ENCODE data around the gene STAM2.

Gene STAM2

DNA sequence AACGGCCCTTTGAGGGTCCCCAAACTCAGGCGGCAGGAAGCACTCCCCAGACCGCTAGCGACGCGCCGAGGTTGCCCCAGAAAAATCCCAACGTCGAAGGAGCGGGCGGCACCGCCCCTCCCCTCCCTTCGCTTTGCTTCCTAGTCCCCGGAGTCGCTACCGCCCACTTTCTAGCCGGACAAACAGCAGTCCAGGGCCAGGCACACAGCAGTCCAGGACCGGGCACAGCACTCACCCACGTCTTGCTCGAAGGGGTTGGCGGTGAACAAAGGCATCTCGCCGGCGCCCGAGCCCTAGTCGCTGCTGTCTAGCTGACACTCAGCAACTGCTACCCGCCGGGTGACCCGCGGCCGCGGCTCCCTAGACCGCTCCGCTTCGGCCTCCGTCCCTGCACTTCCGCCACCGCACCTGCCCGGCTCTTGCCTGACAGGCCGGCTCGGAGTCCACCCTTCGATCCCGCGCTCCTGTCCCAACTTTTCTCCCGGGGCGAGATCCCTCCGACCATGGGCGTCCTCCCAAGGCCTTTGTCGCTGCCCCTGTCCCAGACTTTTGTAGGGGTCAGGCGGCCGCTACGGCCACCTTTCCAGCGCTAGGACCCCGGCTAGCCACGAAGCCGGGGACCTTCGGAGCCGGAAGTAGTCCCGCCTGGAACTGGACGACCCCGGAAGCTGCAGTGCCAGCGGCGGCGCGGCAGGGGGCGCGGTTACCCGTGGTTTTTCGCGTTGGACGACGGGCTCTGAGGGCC is at the start of gene STAM2:
STAM2 (minus strand) TSS at position 396 of the 745 bp plus-strand sequence; CDS start at position 275, 121 bp downstream.
- TF ChIP-seq GATA3 (IDR thresholded peaks at IDR 0.05; ENCODE audit: low read depth, low read length), result no peak
- TF ChIP-seq GATA2 (IDR thresholded peaks at IDR 0.05; ENCODE audit: low read depth, low read length), result no peak

DNA sequence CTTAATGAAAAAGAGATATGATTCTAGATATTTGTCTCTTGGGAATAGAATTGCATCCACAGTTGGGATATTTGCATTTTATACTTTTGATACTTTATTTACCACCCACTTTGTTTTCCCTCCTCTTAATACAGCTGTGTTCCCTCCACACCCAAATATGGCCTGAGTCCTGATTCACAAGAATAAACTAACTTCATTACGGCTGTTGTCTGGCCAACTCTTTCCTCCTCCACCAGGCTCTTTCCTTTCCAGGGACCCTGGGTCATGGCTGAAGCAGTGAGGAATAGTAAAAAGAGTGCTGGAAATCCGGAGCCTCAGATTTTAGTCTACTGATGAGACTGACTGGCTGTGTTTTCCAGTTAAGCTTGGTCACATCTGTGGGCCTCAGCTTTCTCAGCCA is 48.4 kb upstream of the STAM2 start:
- no peak for TF ChIP-seq GATA2 (IDR thresholded peaks at IDR 0.05; ENCODE audit: low read depth, low read length)
- no peak for TF ChIP-seq GATA3 (IDR thresholded peaks at IDR 0.05; ENCODE audit: low read depth, low read length)

DNA sequence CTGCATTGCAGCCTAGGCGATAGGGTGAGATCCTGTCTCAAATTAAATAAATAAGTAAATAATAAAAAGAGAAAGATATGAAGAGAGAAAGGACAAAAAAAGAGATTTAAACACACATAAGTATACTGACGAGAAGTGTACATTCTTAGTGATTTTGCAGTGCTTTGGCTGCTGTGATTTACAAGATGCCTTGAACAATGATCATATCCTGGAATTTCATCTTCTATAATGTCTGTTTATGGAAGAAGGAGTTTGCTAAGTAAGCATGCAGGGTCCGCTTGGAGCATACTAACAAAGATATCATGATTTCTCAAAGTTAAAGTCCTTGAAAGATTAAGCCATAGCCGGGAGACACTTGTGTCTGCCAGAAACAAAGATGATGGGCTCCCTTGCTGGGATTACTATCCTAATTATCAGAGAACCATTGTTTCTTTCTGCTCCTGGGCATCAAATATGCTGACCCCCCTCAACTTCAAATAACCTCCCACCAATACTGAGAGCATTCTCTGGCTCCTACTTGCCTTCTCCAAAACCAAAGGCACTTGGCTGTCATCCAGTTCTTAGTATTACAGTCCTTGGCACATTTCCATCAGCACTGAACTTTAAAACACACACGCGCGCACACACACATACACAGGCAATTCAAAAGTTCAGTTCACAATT is 47.5 kb upstream of the STAM2 start:
- TF ChIP-seq GATA3 (IDR thresholded peaks at IDR 0.05; ENCODE audit: low read depth, low read length), result no peak
- TF ChIP-seq GATA2 (IDR thresholded peaks at IDR 0.05; ENCODE audit: low read depth, low read length), result no peak

DNA sequence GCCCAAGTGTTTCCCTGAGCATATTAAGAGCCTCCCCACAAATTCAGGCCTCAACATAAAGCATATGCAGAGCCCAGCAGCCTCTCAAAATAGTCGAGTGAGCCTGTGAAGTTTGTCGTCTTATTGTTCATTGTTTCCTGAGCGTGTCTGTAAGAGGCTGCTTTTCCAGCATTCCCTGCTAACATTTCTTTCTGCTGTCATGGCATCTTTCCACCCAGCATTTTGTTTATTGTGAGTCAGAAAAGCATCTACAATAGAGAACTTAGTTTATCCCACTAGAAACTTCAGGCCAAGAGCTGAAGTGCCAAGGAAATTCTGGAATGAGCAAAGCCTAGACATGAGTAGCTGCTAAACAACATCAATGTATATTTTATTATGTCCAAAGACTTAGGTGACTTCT is 46.3 kb upstream of the STAM2 start:
- TF ChIP-seq GATA3 (IDR thresholded peaks at IDR 0.05; ENCODE audit: low read depth, low read length) (no peak), GATA2 (IDR thresholded peaks at IDR 0.05; ENCODE audit: low read depth, low read length) (no peak)

DNA sequence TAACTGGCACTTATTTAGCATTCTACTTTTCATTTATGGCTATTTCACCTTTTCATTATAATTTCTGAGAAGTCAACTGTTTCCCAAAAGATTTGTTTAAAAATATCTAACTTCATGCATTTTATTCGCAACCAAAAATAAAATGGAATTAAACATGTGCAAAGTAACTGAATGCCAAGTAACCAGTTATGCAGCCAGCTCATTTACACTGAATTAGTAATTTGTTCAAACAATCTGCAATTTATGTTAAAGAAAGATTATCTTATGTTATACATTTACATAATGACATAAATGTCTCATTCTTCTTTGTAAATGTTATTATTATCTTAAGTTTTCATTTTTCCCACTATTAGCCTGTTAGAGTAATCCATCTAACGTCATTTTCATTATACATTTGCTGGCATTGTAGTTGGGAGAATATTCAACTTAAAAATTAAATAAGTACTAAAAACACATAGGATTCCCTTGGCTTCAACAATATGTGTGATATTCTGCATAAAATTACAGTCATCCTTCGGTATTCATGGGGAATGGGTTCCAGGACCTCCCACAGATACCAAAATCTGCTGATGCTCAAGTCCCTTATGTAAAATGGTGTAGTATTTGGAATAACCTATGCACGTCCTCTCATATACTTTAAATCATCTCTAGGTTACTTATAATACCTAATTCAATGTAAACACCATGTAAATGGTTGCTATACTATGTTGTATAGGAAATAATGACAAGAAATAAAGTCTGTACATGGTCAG is 43.7 kb upstream of the STAM2 start:
- TF ChIP-seq GATA2 (IDR thresholded peaks at IDR 0.05; ENCODE audit: low read depth, low read length) (no peak), GATA3 (IDR thresholded peaks at IDR 0.05; ENCODE audit: low read depth, low read length) (no peak)

DNA sequence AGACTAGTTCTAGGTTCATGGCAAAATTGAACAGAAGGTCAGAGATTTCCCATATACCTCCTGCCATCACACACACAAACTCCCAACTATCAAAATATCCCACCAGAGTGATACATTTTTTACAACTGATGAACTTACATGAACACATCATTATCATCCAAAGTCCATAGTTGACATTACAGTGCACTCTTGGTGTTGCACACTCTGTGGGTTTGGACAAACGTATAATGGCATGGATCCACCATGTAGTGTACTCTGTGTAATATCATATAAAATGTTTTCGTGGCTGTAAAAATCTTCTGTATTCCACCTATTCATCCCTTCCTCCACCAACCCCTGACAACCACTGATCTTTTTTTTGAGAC is 25.9 kb upstream of the STAM2 start:
- TF ChIP-seq GATA2 (IDR thresholded peaks at IDR 0.05; ENCODE audit: low read depth, low read length) (no peak), GATA3 (IDR thresholded peaks at IDR 0.05; ENCODE audit: low read depth, low read length) (no peak)

DNA sequence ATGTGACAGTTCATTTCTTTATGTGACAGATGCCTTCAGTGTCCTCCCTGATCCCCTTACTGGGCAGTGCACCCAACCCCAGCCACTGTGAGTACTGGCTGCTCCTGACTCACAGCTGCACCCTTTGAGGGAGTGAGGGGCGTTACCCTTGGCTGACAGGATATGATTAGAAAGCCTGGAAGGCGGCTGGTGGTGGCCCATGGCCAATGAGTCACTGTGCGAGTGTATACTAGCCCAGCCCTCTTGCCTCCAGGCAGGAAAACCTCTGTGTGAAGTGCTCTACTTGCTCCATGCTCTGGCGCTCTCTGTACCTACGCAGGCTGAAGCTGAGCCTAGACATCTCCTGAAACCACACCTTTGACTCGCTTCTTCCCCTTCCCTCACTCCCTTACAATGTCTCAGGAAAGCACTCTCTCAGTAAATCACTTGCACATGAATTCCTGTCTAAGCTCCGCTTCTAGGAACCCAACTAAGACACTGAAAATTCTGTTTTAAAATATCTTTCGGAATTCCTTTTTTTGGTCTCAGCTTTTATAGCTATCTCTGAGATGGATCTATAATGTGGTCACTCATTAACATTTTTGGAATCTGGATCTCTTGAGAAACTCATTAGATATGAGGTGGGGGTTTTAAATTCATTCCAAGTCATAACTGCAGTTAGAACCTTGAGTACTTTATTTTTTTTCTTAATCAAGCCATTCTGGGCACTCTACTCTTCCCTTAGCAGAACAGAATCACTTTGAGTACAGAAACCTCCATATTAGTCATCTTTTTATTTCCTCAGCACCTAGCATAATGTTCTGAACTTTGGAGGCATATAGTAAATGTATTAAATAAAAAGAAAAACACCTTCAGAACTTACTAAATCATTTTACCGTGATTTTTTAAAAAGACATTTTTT is 25.3 kb upstream of the STAM2 start:
- no peak for TF ChIP-seq GATA2 (IDR thresholded peaks at IDR 0.05; ENCODE audit: low read depth, low read length)
- no peak for TF ChIP-seq GATA3 (IDR thresholded peaks at IDR 0.05; ENCODE audit: low read depth, low read length)

DNA sequence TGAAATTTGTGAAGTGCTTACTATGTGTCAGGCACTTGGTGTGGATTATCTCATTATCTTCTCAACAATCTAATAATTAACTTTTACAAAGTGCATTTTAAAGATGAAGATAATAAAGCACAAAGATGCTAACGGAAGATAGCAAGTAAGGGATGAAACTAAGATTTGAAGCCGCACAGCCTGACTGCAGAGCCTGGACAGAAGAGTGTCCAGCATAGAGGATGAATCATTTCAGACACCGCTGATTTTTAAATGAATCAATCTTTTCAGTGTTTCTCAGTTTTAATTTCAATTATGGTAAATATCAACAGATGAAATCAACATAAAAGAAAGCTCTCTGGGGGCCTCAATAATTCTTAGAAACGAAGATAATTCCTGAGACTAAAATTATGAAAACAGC is 24.5 kb upstream of the STAM2 start:
- TF ChIP-seq GATA2 (IDR thresholded peaks at IDR 0.05; ENCODE audit: low read depth, low read length) (no peak), GATA3 (IDR thresholded peaks at IDR 0.05; ENCODE audit: low read depth, low read length) (no peak)

DNA sequence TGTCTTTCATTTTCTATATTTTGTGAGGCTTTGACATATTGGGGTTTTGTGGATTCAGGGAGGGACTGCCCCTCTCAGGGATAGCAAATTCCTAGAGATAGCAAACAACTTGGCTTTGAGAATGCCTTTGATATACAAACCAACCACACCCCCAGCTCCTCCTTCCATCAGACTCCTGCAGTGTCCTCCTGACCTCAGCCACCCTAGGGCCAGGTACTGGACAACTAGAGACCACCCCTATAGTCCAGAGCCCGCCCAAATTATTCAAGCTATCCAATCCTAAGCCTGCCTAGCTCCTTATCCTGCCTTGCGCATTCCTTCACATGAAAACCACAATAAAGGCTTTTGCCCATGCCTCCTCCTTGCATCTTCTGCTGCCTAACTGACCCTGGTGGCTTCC is 22.9 kb upstream of the STAM2 start:
- no peak for TF ChIP-seq GATA2 (IDR thresholded peaks at IDR 0.05; ENCODE audit: low read depth, low read length)
- TF ChIP-seq GATA3 (IDR thresholded peaks at IDR 0.05; ENCODE audit: low read depth, low read length), result no peak

DNA sequence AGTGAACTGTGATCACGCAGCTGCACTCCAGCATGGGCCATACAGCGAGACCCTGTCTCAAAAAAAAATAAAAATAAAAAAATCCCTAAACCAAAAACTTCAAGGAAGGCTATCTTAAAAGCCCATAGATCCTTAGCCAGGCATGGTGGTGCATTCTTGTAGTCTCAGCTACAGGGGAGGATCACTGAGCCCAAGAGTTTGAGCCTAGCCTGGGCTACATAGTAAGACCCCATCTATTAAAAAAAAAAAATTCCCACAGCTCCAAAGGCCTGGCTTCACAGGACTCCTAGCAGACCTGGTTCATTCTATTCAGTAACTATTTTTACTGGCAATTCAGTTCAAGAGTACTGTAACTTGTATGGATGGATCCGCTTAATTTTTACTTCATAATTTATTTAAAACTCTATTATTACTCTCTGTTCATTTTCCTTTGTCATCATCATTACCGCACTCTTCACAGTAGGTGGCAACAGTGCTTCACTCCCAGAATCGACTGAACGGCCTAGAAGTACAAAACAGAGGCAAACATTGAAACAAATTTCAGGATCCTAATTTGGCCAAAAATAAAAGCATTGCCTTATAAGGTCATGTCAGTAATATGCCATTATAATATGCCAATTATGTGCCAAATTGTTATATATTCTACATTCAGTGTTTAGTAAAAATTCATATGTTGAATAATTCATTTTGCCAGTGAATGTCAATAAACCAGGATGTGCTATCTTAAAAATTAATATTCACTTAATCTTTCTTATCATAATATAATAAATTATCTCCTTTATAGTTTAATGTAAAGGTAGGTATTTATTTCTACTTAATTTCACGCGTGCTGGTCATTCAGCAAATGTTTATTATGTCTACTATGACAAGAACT is 14.3 kb upstream of the STAM2 start:
- no peak for TF ChIP-seq GATA2 (IDR thresholded peaks at IDR 0.05; ENCODE audit: low read depth, low read length)
- no peak for TF ChIP-seq GATA3 (IDR thresholded peaks at IDR 0.05; ENCODE audit: low read depth, low read length)

DNA sequence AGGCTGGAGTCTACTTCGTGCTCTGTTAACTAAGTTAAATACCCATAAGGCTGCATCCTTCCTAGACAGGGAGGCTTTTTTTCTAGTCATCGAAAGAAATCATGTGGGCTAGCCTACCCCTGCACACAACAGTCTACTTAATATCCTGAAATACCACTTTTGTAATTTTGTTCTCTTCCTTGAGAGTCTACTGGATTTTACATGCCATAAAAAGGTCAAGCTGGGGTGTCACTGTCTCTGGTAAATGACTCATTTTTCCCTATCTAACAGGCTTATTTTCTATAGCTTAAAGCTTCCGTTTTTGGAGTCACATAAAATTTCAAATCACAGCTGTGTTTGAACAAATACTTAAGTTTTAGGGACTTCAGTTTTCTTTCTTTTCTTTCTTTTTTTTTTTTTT is 10.7 kb upstream of the STAM2 start:
- TF ChIP-seq GATA3 (IDR thresholded peaks at IDR 0.05; ENCODE audit: low read depth, low read length), result no peak
- no peak for TF ChIP-seq GATA2 (IDR thresholded peaks at IDR 0.05; ENCODE audit: low read depth, low read length)

DNA sequence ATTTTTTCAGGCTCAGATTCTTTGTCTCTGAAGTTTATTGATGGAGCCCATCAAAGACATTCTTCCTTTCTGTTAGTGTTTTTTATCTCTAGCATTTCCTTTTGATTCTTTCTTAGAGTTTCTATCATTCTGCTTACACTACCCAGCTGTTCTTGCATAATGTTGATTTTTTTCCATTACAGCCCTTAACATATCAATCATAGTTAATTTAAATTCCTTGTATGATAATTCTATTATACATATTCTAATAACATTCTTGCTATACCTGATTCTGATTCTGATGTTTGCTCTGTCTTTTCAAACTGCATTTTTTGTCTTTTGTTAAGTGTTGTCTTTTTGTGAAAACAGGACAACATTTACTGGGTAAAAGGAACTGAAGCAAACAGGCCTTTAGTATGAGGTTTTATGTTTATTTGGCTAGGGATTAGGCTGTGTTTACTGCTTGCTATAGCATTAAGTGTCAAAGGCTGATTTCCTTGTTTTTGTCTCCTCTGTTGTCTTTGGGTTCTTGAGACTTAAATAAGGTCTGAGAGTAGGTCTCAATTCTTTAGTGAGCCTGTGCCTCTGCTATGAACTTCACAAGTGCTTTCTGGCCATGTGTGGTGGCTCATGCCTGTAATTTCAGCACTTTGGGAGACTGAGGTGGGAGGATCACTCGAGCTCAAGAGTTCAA is 8.0 kb upstream of the STAM2 start:
- TF ChIP-seq GATA3 (IDR thresholded peaks at IDR 0.05; ENCODE audit: low read depth, low read length) (no peak), GATA2 (IDR thresholded peaks at IDR 0.05; ENCODE audit: low read depth, low read length) (no peak)
